GM12892 (cell line): Measurements from ENCODE around the gene C2orf80.
"Not testable (repeated sequence)": the region's sequence is repeated elsewhere in the genome, so short reads cannot be mapped to it uniquely, and the experiment has no call there.

Experiments
- DNase-seq: peaks from one replicate; pipeline ENCODE4 v3.0.0; 2011; ENCODE audit not compliant: insufficient read length
- FAIRE-seq: peaks from 2 replicates; lab custom pipeline; 2011; peaks lifted over from hg19 to GRCh38; lab: Jason Lieb, UNC
- POLR2A ChIP-seq: IDR thresholded peaks from 2 replicates; pipeline ENCODE4 v1.6.1; 2011; ENCODE audit warnings: low read depth, low read length, control low read depth
- POLR2AphosphoS5 ChIP-seq: IDR thresholded peaks from 2 replicates; pipeline ENCODE4 v1.6.1; 2011; ENCODE audit warnings: low read depth, low read length, control low read depth
- TAF1 ChIP-seq: IDR thresholded peaks from 2 replicates; pipeline ENCODE4 v1.6.1; 2011; ENCODE audit warnings: low read depth, mild to moderate bottlenecking, control low read depth, low read length, borderline replicate concordance

Gene C2orf80

DNA sequence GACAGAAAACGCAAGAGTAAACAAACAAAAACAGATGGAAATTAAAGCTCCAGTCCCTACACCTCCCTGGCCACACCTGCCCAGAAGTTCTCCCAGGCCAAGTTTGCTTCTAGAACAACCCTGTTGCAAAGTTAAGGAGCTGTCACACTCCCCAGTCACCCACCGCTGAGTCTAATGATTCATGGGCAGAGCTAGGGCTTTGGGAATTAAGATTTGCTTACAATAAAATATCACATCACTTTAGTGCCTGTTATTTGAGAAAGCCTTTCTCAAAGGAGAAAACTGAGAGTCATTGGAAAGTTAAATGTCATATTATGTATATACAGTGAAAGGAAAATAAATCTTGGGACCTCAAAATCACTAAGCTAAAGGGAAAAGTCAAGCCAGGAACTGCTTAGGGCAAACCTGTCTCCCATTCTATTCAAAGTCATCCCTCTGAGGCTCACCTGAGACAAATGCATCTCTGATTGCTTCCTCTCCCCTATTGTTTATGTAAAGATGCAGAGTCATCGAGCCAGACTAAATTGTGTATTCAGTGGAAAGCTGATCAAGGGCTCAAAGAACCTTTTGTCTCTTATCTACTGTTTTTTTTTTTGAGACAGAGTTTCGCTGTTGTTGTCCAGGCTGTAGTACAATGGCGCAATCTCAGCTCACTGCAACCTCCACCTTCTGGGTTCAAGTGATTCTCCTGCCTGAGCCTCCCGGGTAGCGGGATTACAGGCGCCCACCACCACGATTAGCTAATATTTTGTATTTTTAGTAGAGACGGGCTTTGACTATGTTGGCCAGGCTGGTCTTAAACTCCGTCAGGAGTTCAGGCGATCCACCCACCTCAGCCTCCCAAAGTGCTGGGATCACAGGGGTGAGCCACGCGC lies 46.7 kb downstream of the C2orf80 start:
- no peak for DNase-seq
- TF ChIP-seq POLR2AphosphoS5 (no peak), TAF1 (no peak), POLR2A (no peak)
- FAIRE-seq: no peak

DNA sequence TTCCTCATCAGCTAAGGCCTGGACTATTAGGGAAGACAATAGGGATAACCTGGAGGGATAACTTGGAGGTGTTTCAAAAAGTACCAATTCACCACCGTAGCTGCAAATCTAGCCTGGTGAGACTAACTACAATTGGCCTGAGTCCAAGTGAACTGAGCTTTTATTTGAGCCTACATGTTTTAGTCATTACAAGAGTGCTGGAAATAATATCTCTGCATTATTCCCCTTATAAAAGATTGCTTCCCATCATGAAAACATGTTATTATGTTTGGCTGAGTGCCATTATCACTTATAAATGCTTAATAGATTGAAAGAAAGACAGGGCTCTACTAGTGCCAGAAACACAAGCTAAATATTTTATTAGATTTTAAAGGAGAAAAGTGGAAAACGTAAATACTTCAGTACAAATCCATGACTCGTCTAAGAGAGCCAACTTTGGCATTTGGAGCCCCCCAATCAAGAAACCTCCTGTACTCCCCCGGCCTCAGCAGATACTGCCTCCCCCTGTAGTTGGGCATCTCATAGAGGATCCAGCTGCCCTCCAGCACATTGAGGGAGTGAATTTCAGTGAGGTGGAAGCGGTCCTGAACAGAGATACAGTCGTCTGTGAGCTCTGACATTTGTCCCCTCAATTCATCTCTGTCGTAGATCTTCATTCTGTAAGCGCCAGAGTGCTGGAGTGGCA lies 47.4 kb downstream of the C2orf80 start:
- no peak for TF ChIP-seq POLR2AphosphoS5
- DNase-seq: no peak
- FAIRE-seq: no peak

DNA sequence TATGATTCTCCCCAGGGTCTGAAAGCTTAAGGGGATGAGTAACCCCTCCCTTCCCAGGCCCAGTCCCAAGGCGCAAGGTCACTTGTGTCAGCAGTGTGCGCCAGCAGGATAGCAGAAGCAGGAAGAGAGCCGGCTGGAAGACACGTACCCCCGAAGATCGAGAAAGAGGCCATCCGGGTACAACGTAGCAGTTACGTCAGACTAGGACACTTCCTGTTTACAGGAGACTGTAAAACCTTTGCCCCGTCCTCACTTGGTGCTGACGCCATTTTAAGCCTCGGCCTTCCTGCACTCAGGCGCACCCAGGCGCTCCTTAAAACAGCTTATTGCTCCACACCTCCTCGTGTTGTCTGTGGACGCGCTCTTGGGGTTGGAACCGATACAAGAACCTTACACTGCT lies 50.4 kb downstream of the C2orf80 start:
- TF ChIP-seq TAF1 (no peak), POLR2AphosphoS5 (no peak), POLR2A (no peak)
- DNase-seq: no peak
- FAIRE-seq: no peak

DNA sequence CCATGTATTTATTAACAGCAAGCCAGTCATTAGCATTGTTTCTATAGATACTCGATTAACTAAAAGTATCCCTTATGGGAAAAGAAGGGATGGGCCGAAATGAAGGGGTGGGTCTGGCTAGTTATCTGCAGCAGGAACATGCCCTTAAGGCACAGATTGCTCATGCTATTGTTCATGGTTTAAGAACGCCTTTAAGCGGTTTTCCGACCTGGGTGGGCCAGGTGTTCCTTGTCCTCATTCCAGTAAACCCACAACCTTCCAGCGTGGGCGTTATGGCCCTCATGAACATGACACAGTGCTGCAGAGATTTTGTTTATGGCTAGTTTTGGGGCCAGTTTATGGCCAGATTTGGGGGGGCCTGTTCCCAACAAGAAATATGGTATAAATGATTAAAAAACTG lies 51.5 kb downstream of the C2orf80 start:
- not testable (repeated sequence) for DNase-seq, FAIRE-seq

DNA sequence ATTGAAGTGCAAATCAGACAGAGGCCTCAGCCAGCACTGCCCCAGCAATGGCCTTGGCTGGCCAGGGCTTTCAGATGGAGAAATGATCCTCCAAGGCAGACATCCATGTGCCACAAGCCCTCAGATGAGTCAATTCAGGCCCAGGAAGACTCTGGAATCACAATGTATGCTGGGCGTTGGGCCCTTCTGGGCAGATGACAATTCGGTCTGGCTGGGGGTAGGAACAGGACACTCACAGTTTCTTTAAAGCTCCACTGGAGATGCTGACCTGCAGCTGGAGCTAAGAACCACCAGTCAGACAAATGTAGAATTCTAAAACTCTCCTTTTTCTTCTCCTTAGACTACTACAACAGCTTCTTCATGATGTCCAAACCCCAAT lies 53.1 kb downstream of the C2orf80 start:
- no peak for FAIRE-seq
- no peak for TF ChIP-seq POLR2A
- no peak for DNase-seq

DNA sequence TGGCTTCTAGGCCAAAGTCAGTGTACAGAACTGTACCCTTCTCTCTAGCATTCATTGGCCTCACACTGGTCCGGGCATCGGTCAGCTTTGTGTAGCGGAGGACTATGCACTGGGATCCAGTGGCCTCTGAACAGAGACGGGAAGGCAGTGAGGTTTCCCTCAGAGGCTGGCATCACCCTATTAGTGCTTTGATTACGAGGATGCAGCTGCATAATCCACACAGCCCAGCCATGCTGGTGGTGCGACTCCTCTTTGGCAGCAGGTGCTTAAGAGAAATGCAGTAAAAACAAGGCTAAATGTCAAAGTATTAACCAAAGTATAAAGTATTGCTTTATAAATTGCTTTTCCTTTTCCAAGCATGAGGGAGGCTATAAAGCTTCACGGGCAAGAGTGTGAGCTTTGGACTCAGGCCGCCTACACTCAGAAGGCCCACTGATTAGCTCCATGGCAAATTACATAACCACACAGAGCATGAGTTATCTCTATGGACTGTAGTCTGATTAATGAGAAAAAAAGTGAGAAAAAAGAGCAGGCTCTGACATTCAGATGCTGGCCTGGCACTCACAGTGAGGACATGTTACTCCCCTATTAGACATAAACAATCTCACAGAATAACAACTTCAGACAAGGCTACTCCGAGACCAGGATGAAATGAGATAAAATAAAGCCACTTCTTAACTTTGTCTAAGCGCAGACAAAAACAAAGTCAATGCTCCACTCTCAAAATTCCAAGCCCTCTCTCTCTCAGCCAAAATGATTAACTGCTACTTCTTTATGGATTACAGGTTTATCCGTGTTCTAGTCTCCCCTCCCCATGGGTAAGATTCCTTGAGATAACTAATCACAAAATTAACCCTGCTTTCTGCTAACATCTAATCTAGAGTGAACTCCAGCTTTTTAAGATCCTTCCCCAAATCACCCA lies 53.8 kb downstream of the C2orf80 start:
- FAIRE-seq (no peak), DNase-seq (no peak)
- TF ChIP-seq POLR2A: no peak
- no peak for TF ChIP-seq POLR2AphosphoS5
- TF ChIP-seq TAF1: no peak

DNA sequence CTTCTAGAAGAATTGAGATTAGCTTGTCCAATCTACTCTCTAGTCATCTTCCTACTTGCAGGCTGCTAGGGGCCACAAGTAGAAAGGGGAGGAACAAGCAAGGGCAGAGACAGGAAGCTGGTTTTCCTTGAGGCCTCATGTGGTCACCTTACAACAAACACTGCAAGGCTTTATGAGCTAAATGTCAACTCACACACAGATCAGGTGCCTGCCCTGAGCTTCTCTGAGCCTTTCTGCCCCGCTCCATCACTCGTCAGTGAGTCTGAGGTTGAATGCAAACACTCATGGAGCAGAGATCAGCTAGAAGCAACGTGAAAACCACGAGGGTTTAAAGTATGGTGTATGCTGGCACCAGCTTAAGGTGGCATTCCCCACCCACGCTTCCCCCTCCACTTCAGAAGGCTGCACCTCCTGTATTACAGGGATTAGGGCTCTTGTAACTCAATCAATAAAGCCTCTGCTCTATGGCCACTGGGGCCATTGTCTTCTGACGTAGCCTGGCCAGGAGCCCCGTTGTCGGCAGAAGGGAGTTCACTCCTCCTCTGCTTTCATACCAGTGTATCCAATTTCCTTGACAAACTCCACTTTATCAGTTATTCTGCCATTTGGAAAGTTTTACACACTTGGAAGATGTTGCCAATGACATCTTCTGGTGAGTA lies 54.8 kb downstream of the C2orf80 start:
- no peak for TF ChIP-seq TAF1
- no peak for TF ChIP-seq POLR2AphosphoS5
- TF ChIP-seq POLR2A: no peak
- FAIRE-seq (no peak), DNase-seq (no peak)

DNA sequence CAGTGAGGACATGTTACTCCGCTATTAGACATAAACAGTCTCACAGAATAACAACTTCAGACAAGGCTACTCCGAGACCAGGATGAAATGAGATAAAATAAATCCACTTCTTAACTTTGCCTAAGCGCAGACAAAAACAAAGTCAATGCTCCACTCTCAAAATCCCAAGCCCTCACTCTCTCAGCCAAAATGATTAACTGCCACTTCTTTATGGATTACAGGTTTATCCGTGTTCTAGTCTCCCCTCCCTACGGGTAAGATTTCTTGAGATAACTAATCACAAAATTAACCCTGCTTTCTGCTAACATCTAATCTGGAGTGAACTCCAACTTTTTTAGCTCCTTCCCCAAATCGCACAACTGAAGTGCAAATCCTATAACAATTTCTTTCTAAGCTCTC lies 59.1 kb downstream of the C2orf80 start:
- TF ChIP-seq POLR2AphosphoS5 (no peak), POLR2A (no peak), TAF1 (no peak)
- FAIRE-seq (no peak), DNase-seq (no peak)

DNA sequence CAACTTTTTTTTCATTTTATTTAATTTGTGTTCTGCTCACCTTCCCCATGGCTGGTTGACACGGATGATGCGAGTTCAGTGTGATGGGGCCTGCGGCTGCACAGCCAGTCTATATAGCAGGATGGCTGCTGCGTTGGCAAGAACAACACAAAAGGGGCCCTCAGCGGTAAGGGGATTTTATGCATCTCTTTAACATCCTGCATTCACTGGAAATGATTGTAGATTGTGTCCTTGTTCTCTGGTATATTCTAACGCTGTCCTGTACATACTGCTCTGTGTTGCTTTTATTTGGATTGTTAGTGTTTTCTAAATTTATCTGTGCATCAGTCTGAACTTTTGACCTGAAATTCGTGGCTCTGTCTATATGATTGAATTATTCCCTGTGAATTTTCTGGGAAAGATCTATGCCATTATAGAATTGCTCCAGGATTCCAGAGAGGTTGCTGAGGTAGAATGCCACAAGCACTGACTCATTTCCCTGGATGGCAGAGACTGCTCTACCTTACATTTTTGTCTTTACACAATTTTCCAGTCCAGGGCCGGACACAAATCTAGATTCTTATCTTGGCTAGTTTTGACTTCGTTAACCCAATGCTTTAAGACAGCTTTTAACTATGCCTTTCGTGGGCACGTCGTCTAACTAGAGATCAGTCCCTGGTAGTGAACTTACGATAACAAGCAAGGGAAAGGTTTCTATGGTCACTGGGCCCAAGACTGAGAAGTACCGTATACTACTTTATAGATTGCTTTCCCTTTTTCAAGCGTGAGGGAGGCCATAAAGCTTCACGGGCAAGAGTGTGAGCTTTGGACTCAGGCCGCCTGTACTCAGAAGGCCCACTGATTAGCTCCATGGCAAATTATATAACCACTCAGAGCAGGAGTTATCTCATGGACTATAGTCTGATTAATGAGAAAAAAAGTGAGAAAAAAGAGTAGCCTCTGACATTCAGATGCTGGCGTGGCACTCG lies 59.8 kb downstream of the C2orf80 start, which contains the start of gene CRYGC:
Gene CRYGC (minus strand): TSS at position 85 of the 968 bp plus-strand sequence. CDS start 36 bp downstream, at position 49.
- no peak for DNase-seq
- FAIRE-seq: no peak
- TF ChIP-seq POLR2A: no peak
- no peak for TF ChIP-seq POLR2AphosphoS5
- TF ChIP-seq TAF1: no peak

DNA sequence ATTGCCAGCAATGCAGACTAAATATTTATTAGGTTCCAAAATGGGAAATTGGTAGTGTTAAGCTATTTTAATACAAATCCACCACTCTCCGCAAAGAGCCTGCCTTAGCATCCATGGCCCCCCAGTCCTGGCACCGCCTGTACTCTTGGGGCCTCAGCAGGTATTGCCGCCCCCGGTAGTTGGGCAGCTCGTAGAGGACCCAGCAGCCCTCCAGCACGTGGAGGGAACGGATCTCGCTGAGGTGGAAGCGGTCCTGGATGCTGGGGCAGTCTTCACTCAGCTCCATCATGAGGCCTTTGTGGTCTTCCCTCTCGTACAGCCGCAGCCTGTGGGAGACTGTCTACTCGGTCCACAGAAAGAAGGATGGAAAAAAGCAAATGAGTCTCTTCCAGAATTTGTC lies 61.7 kb downstream of the C2orf80 start:
- FAIRE-seq (no peak), DNase-seq (no peak)
- no peak for TF ChIP-seq TAF1
- TF ChIP-seq POLR2A: no peak
- no peak for TF ChIP-seq POLR2AphosphoS5

DNA sequence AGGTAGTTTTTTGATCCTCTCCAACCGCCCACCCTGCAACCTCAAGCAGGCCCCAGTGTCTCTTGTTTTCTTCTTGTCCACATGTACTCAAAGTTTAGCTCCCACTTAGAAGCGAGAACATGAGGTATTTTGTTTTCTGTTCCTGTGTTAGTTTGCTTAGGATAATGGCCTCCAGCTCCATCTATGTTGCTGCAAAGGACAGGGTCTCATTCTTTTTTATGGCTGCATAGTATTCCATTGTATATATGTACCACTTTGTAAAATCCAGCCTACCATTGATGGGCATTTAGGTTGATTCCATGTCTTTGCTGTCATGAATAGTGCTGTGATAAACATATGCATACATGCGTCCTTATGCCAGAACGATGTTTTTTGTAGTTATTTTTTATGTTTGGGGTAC lies 62.7 kb downstream of the C2orf80 start:
- DNase-seq: no peak
- TF ChIP-seq POLR2A (no peak), POLR2AphosphoS5 (no peak), TAF1 (no peak)
- FAIRE-seq: no peak
